CD4-positive, CD25-positive, alpha-beta regulatory T cell (primary cell): ENCODE data around the gene ZSWIM9. TPM values are rescaled to one million over a fixed set of nuclear protein-coding genes. Genes with fewer than 3 reads are reported as not detected.
A peak's percentile ranks its signal among the peaks of the same experiment; 100 is the strongest.

Experiments used
- ATAC-seq, 2 donors: fragments of 150-1000 bp; cut with Tn5 transposase; one replicate each; pipeline ENCODE4 v1.10.0; 2021; ENCODE audit warnings: low read depth in 2 of 2, moderate number of reproducible peaks in 2 of 2, moderate library complexity in 1 of 2
- DNase-seq, 3 donors: peaks; one replicate each; pipeline versions ENCODE4 v3.0.0 to v3.0.0-alpha.2; 2012 to 2022; ENCODE audit warnings: mixed read lengths in 1 of 3
- H3K27ac ChIP-seq: one replicate; pipeline ENCODE4 v1.7.0; 2013; ENCODE audit warnings: mild to moderate bottlenecking, low read length; ENCODE audit not compliant: insufficient read depth, poor library complexity, severe bottlenecking
- H3K27me3 ChIP-seq: one replicate; pipeline ENCODE4 v1.7.0; 2013; ENCODE audit warnings: low read length; ENCODE audit not compliant: control insufficient read depth, insufficient read depth
- H3K36me3 ChIP-seq: one replicate; pipeline ENCODE4 v1.7.0; 2013; ENCODE audit warnings: mild to moderate bottlenecking, low read length, moderate library complexity; ENCODE audit not compliant: control insufficient read depth, insufficient read depth
- H3K4me1 ChIP-seq: 2 replicates; pipeline ENCODE4 v1.7.0; 2013; ENCODE audit warnings: mild to moderate bottlenecking, low read length; ENCODE audit not compliant: insufficient read depth, control insufficient read depth, poor library complexity, severe bottlenecking
- H3K4me3 ChIP-seq: one replicate; pipeline ENCODE4 v1.7.0; 2013; ENCODE audit warnings: low read depth, mild to moderate bottlenecking, low read length, moderate library complexity
- H3K9me3 ChIP-seq, 2 experiments: 1 replicate in 1 of 2; 2 replicates in 1 of 2; pipeline ENCODE4 v1.7.0; 2013; ENCODE audit warnings: low read length in 2 of 2, mild to moderate bottlenecking in 1 of 2, moderate library complexity in 1 of 2; ENCODE audit not compliant: control insufficient read depth in 2 of 2
- H3K27ac Mint-ChIP-seq, 3 donors: one replicate each; pipeline ENCODE4 v1.8.0; 2020 to 2022; ENCODE audit warnings: mild to moderate bottlenecking in 3 of 3, mixed read lengths in 3 of 3, moderate library complexity in 2 of 3
- H3K27me3 Mint-ChIP-seq: one replicate; pipeline ENCODE4 v1.8.0; 2022; ENCODE audit warnings: mild to moderate bottlenecking, mixed read lengths
- H3K36me3 Mint-ChIP-seq: one replicate; pipeline ENCODE4 v1.8.0; 2020; ENCODE audit warnings: mixed read lengths
- H3K4me1 Mint-ChIP-seq, 4 donors: one replicate each; pipeline ENCODE4 v1.8.0; 2020 to 2022; ENCODE audit warnings: mixed read lengths in 4 of 4, mild to moderate bottlenecking in 1 of 4
- H3K4me3 Mint-ChIP-seq, 4 donors: one replicate each; pipeline ENCODE4 v1.8.0; 2020 to 2022; ENCODE audit warnings: mild to moderate bottlenecking in 4 of 4, mixed read lengths in 4 of 4, moderate library complexity in 3 of 4
- H3K9me3 Mint-ChIP-seq, 7 donors: one replicate each; pipeline ENCODE4 v1.8.0; 2020 to 2022; ENCODE audit warnings: mixed read lengths in 7 of 7, mild to moderate bottlenecking in 3 of 7, moderate library complexity in 2 of 7
- polyA plus RNA-seq, 4 donors: library from polyadenylated mRNA; unstranded; fragments of 300-500 nt; fragmentation: Illumina TruSeq; gene quantifications; one replicate each; pipeline ENCODE4 v1.2.3, GENCODE V29; 2021
- total RNA-seq: library from RNA; stranded (reverse); gene quantifications from one replicate; pipeline ENCODE4 v1.2.3, GENCODE V29; 2022

Gene ZSWIM9
- total and polyA plus RNA-seq, 5 donors from 2014 or later, result 0.29 to 5.0 (median 0.89) TPM

DNA sequence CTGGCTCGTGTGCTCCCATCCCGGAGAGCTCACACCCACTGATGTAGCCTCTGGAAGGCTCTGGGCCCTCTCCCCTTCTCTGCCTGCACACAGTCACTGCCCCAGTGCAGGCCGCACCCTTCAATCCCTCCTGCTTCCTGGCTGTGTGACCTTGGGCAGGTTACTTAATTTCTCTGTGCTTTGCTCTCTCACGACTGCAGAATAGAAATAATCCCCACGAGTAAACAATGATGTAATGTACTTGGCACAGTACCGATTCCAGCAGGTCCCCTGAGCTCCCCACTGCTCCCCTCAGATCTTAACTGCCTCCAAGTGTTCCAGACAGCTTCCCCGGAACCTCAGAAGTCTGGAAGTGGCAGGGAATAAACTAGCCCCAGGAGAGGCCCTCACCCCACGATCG is 16.5 kb upstream of the ZSWIM9 start:
- Mint-ChIP-seq H3K27me3 (no peaks in the 10 kb centered on the region), H3K4me3 (no peak overlapping the region), H3K27ac (peak overlapping the region in 2 of 3 donors; percentile 44 to 50), H3K9me3 (no peaks in the 10 kb centered on the region), H3K36me3 (peaks cover 40% of the 10 kb centered on the region), H3K4me1 (peaks cover 0 to 11% (median under 1%) of the 10 kb centered on the region in 4 donors)
- DNase-seq (no peak), ATAC-seq (no peak)
- Histone ChIP-seq H3K4me1 (no peaks in the 10 kb centered on the region), H3K9me3 (no peaks in the 10 kb centered on the region), H3K27me3 (no peaks in the 10 kb centered on the region), H3K4me3 (no peak overlapping the region), H3K36me3 (peaks cover 39% of the 10 kb centered on the region), H3K27ac (no peak overlapping the region)

GRCh38 chr19:48158210-48158790 is 12.2 kb upstream of the ZSWIM9 start:
- Histone ChIP-seq H3K27ac (no peak overlapping the region), H3K9me3 (no peaks in the 10 kb centered on the region), H3K4me1 (no peaks in the 10 kb centered on the region), H3K36me3 (peaks cover 50% of the 10 kb centered on the region), H3K27me3 (no peaks in the 10 kb centered on the region), H3K4me3 (no peak overlapping the region)
- Mint-ChIP-seq H3K36me3 (peaks cover 44% of the 10 kb centered on the region), H3K27me3 (no peaks in the 10 kb centered on the region), H3K27ac (peak overlapping the region in 2 of 3 donors; percentile 11 to 84), H3K4me3 (no peak overlapping the region), H3K4me1 (peaks cover 0 to 4% (median 0%) of the 10 kb centered on the region in 4 donors), H3K9me3 (no peaks in the 10 kb centered on the region)
- ATAC-seq (no peak), DNase-seq (no peak)

DNA sequence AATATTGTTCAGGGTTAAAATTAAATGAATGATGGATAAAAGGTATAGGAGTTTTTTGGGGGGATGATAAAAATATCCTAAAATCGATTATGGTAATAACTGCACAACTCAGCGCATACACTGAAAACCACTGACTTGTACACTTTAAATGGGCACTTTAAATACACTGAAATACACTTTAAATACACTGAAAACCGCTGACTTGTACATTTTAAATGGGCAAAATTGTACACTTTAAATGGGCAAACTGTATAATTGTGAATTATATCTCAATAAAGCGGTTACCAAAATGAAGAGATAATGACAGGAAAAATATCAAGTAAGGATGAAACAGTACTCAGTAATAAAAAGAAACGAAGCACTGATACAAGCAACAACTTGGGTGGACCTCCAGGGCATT is 1.8 kb upstream of the ZSWIM9 start:
- Histone ChIP-seq H3K4me3 (no peak overlapping the region), H3K27ac (peak overlapping the region; percentile 94)

GRCh38 chr19:48169578-48169938 is 922 bp upstream of the ZSWIM9 start:
- Histone ChIP-seq H3K27me3 (no peaks in the 10 kb centered on the region), H3K9me3 (no peaks in the 10 kb centered on the region), H3K27ac (peak overlapping the region; percentile 94), H3K36me3 (peaks cover 14% of the 10 kb centered on the region), H3K4me3 (peak overlapping the region; percentile 82), H3K4me1 (peaks cover 19% of the 10 kb centered on the region)
- peaks cover 25% of the 10 kb centered on the region for H3K36me3 Mint-ChIP-seq
- peaks cover 5 to 37% (median 21%) of the 10 kb centered on the region in 4 donors for H3K4me1 Mint-ChIP-seq
- peak overlapping the region; percentile 95 to 98 (median 96) for H3K4me3 Mint-ChIP-seq
- no peaks in the 10 kb centered on the region for H3K9me3 Mint-ChIP-seq
- peak overlapping the region; percentile 97 to 98 (median 98) for H3K27ac Mint-ChIP-seq
- peak; percentile 85 to 90 (median 88) for DNase-seq
- H3K27me3 Mint-ChIP-seq, result no peaks in the 10 kb centered on the region
- ATAC-seq, result peak; percentile 46 to 57

More for the DNA sequence above, 1.8 kb upstream of the ZSWIM9 start:
- Mint-ChIP-seq H3K4me1 (peaks cover 5 to 34% (median 21%) of the 10 kb centered on the region in 4 donors), H3K4me3 (peak overlapping the region; percentile 95 to 98 (median 96)), H3K36me3 (peaks cover 21% of the 10 kb centered on the region), H3K9me3 (no peaks in the 10 kb centered on the region), H3K27me3 (no peaks in the 10 kb centered on the region), H3K27ac (peak overlapping the region; percentile 97 to 98 (median 98))
- peaks cover 11% of the 10 kb centered on the region for H3K36me3 ChIP-seq
- no peaks in the 10 kb centered on the region for H3K27me3 ChIP-seq
- H3K9me3 ChIP-seq, result no peaks in the 10 kb centered on the region
- H3K4me1 ChIP-seq, result peaks cover 19% of the 10 kb centered on the region
- DNase-seq, result no peak
- ATAC-seq, result no peak

GRCh38 chr19:48170817-48171347 is 402 bp downstream of the ZSWIM9 start:
- Mint-ChIP-seq H3K27me3 (no peaks in the 10 kb centered on the region), H3K9me3 (no peaks in the 10 kb centered on the region), H3K4me1 (peaks cover 5 to 40% (median 19%) of the 10 kb centered on the region in 4 donors), H3K4me3 (peak overlapping the region; percentile 95 to 98 (median 96)), H3K27ac (peak overlapping the region; percentile 86 to 97 (median 95)), H3K36me3 (peaks cover 28% of the 10 kb centered on the region)
- H3K27ac ChIP-seq, result peak overlapping the region; percentile 94
- H3K9me3 ChIP-seq, result no peaks in the 10 kb centered on the region
- peak overlapping the region; percentile 64 for H3K4me3 ChIP-seq
- ATAC-seq, result no peak
- H3K4me1 ChIP-seq, result peaks cover 19% of the 10 kb centered on the region
- no peaks in the 10 kb centered on the region for H3K27me3 ChIP-seq
- H3K36me3 ChIP-seq, result peaks cover 18% of the 10 kb centered on the region
- DNase-seq, result no peak

DNA sequence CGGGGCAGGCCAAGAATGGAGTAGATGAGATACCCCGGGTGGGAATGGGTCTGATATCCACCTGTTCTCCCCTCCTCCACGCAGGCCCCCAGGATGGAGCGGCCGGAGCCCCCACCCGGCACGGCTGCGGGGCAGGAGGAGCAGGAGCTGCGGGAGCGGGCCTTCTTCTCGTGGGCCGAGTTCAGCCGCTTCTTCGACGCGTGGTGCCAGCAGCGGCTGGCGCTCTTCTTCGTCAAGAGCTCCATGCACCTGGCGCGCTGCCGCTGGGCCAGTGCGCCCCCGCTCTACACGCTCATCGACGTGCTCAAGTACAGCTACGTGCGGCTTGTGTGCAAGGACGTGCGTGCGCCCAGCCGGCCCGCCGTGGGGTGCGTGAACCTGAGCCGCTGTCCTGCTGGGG is 1.2 kb downstream of the ZSWIM9 start:
- no peak overlapping the region for H3K27ac Mint-ChIP-seq
- Histone ChIP-seq H3K36me3 (peaks cover 18% of the 10 kb centered on the region), H3K9me3 (no peaks in the 10 kb centered on the region), H3K4me1 (peaks cover 19% of the 10 kb centered on the region), H3K27ac (no peak overlapping the region), H3K27me3 (no peaks in the 10 kb centered on the region), H3K4me3 (no peak overlapping the region)
- H3K4me1 Mint-ChIP-seq, result peaks cover 5 to 40% (median 20%) of the 10 kb centered on the region in 4 donors
- no peak for DNase-seq
- H3K36me3 Mint-ChIP-seq, result peaks cover 33% of the 10 kb centered on the region
- no peak for ATAC-seq
- H3K4me3 Mint-ChIP-seq, result peak overlapping the region; percentile 95 to 98 (median 96)
- no peaks in the 10 kb centered on the region for H3K27me3 Mint-ChIP-seq
- no peaks in the 10 kb centered on the region for H3K9me3 Mint-ChIP-seq

GRCh38 chr19:48174445-48175030 is 4.1 kb downstream of the ZSWIM9 start:
- DNase-seq, result no peak
- H3K36me3 Mint-ChIP-seq, result peaks cover 33% of the 10 kb centered on the region
- peaks cover 5 to 26% (median 10%) of the 10 kb centered on the region in 4 donors for H3K4me1 Mint-ChIP-seq
- Histone ChIP-seq H3K4me1 (peaks cover 12% of the 10 kb centered on the region), H3K27me3 (no peaks in the 10 kb centered on the region), H3K9me3 (no peaks in the 10 kb centered on the region), H3K4me3 (no peak overlapping the region), H3K27ac (no peak overlapping the region), H3K36me3 (peaks cover 18% of the 10 kb centered on the region)
- no peak for ATAC-seq
- H3K4me3 Mint-ChIP-seq, result peak overlapping the region in 2 of 4 donors; percentile 62
- H3K27ac Mint-ChIP-seq, result peak overlapping the region in 1 of 3 donors; percentile 66
- H3K9me3 Mint-ChIP-seq, result no peaks in the 10 kb centered on the region
- no peaks in the 10 kb centered on the region for H3K27me3 Mint-ChIP-seq
